ENCODE measurements around the gene SRL. TPM values are rescaled to one million over a fixed set of nuclear protein-coding genes. Genes with fewer than 3 reads are reported as not detected.

Gene SRL
- total RNA-seq, 2 donors from 2014 or later, result not detected

DNA sequence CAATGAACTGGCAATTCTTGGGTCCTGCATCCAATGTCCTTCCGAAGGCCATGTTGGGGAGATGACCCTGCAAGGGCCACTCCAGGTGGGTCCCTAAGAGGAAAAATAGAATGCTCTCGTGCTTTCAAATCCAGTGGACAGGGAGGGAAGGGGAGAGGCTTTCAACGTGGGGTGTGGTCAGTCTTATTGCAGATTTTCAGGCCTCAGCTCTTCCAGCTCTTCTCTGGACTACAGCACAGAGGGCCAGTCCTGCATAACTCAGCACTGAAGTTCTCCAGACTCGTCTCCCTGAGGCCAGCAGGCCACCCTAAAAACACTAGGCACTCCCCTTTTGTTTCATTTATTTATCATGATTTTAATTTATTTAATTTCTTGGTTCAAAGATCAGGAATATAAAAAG lies 43.1 kb downstream of the SRL start:
- Mint-ChIP-seq H3K36me3 (no peaks in the 10 kb centered on the region), H3K9me3 (no peaks in the 10 kb centered on the region), H3K27ac (no peak overlapping the region)
- no peak for DNase-seq (ENCODE audit: low spot score in 2 of 2)
- no peak for ATAC-seq

DNA sequence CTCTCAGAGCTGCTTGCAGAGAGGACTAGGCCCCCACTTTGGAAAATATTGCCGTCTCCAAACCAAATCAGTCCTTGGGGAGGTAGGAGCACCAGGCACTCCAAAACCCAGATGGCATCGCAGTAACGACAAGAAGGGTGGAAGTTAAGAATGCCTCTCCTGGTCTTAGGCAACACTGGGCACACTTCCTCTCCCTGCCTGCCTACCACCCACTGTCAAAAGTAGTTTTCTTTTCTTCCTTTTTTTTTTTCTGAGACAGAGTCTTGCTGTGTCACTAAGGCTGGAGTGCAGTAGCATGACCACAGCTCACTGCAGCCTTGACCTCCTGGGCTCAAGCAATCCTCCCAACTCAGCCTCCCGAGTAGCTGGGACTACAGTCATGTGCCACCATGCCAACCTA lies 47.2 kb downstream of the SRL start:
- Mint-ChIP-seq H3K9me3 (no peaks in the 10 kb centered on the region), H3K36me3 (no peaks in the 10 kb centered on the region), H3K27ac (no peak overlapping the region)
- no peak for DNase-seq (ENCODE audit: low spot score in 2 of 2)
- no peak for ATAC-seq

DNA sequence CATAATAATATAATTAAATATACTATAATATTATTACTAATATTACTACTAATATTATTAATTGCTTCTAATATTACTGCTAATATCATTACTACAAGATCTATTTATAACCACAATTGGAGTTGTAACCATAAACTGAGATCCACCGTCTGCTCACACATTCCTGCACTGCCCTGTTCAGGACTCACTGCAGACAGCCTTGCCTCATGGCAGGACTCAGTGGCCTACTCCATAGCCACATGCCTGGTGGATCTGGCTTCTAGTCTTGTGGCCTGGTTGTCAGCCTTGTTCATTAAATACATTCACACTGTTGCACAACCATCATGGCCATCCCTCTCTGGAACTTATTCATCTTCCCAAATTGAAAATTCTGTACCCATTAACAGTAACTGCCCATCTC lies 48.0 kb downstream of the SRL start:
- Mint-ChIP-seq H3K27ac (no peak overlapping the region), H3K36me3 (no peaks in the 10 kb centered on the region), H3K9me3 (no peaks in the 10 kb centered on the region)
- ATAC-seq, result no peak
- no peak for DNase-seq (ENCODE audit: low spot score in 2 of 2)

DNA sequence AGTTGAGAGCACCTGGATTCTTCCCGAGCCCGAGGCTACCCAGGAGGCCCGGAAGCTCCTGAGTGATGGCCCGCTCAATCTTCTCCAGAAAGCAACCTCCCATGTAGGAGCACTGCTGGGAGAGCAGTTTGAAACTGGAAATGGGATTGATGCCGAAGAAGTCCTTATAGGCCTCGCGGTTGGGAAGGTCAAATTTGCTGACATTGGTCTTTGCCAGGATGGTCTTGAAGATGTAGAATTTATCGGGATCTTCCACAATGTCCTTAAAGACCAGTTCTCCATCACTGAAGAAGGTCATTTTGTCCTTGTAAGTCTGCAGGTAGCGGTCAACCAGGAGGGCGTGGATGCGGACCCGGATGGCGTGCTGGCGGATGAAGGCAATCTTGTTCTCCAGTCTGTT lies 49.7 kb downstream of the SRL start:
- Mint-ChIP-seq H3K36me3 (no peaks in the 10 kb centered on the region), H3K9me3 (no peaks in the 10 kb centered on the region), H3K27ac (peak overlapping the region in 1 of 2 donors; percentile 9)
- DNase-seq (ENCODE audit: low spot score in 2 of 2) (no peak), ATAC-seq (no peak)

DNA sequence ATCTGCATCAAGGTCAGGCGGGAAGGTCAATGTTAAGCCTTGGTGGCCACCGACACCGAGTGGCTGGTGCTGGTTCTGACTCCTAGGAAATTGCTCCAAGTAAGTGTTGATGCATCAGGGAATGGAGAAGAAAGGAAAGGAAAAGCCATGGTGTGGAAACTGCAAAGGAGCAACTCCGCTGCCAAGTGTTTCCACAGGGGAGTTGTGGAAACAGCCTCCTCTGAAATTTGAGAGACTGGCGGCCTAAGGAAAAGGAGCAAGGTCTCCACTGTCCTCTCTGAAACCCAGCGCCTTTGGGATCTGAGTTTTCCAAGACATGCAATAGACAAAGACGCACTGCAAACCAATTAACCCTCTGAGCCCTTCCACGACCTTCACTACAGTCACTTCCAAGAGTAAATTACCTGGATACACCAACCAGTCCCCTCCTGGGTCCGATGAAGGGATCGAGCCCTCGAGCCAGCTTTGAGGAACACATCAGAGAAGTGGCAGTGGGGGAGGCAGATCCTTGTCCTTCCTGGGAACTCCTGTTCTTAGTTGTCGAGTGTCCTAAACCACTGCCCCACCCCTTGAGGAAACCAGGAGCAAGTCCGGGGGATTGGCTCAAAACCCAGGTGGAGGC lies 51.1 kb downstream of the SRL start:
- H3K27ac Mint-ChIP-seq, result no peak overlapping the region
- H3K9me3 Mint-ChIP-seq, result no peaks in the 10 kb centered on the region
- no peak for ATAC-seq
- H3K36me3 Mint-ChIP-seq, result no peaks in the 10 kb centered on the region
- no peak for DNase-seq (ENCODE audit: low spot score in 2 of 2)

DNA sequence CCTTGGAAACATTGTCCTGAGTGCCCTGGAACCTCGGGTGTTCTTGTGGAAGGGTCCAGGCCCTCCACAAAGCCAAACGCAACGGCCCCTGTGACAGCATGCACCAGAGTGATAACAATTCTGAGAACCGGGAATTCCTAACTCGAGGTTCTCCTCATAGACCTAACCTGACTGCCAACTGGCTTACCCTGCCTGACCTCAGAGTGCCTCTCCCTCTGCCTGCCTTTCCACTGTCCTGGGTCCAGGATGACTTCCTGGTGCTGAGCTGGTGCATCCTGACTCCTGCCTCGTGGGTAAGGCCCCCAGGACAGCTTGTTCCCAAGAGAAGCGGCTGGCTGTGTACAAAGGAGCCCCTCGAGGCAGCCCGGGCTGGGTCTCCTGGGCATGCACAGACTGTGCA lies 51.8 kb downstream of the SRL start:
- no peaks in the 10 kb centered on the region for H3K36me3 Mint-ChIP-seq
- ATAC-seq (no peak), DNase-seq (ENCODE audit: low spot score in 2 of 2) (no peak)
- H3K9me3 Mint-ChIP-seq, result no peaks in the 10 kb centered on the region
- H3K27ac Mint-ChIP-seq, result no peak overlapping the region

DNA sequence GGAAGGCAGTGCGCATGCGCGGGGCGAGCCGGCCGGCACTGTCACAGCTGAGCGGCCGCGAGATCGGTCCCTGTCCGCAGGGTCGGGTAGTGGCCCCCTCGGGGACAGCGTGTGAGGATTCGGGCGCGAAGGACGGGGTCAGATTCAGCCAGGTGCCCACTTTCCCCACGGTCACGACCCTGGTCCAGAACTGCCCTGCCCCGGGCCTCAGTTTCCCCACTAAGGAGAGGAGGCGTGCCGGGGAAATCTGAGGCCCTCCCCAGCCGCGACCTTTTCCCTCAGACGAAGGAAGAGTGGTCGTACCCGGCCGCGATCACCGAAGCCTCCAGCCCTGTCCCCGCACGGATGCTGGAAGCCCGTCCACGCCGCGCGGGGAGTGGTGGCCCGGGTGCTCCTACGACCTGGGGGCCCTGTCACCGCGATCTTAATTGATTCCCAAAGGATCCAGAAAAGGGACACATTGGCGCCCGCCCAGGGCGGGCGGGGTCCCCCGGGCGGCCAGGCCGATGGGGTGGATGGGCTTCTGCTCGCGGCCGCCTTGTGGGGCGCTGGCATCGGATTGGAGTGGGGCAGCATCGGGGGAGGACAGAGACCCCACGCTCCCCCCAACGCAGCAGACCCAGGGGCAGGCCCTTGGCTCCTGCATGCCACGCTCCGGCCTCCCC lies 57.7 kb downstream of the SRL start:
- ATAC-seq (no peak), DNase-seq (ENCODE audit: low spot score in 2 of 2) (no peak)
- Mint-ChIP-seq H3K9me3 (no peaks in the 10 kb centered on the region), H3K36me3 (no peaks in the 10 kb centered on the region), H3K27ac (peak overlapping the region; percentile 36 to 70)

DNA sequence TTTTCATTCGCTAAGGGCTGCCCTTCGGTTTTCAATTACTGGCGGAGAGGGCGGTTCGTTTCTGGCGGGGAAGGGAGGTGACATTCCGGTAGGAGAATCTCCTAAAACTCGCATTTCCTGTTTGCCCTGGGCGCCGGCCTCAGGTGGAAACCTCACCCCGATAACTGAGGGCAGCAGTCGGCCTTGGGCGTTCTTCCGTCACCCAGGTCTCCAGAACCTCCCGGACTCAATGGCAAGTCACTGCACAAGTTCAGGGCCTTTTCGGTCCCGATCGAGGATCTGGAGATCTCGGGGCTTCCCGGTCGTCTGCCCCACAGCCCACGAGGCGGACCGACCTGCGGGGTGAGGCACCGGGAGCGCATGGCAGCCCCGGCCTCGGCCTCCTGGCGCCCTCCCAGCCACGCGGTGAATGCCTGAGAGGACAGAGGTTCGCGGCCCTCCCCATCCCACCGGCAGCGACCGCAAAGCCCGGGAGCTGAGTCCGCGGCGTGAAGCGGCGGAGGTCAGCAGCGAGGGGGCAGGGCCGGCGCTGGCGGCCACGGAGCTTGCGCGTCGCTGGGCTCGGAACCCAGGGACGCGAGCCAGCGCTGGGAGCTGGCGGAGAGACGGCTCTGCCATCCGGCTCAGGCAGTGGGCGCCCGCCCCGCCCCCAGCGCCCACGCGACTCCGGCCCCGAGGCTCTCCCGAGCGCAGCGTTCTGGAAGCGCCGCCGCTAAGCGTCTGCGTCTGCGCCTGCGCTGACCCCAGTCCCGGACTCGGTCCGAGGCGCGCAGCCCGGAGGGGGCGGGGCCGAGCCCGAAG lies 58.4 kb downstream of the SRL start:
- H3K36me3 Mint-ChIP-seq, result no peaks in the 10 kb centered on the region
- peak; percentile 85 to 95 for ATAC-seq
- H3K9me3 Mint-ChIP-seq, result no peaks in the 10 kb centered on the region
- peak overlapping the region in 1 of 2 donors; percentile 70 for H3K27ac Mint-ChIP-seq
- DNase-seq (ENCODE audit: low spot score in 2 of 2), result peak; percentile 98

DNA sequence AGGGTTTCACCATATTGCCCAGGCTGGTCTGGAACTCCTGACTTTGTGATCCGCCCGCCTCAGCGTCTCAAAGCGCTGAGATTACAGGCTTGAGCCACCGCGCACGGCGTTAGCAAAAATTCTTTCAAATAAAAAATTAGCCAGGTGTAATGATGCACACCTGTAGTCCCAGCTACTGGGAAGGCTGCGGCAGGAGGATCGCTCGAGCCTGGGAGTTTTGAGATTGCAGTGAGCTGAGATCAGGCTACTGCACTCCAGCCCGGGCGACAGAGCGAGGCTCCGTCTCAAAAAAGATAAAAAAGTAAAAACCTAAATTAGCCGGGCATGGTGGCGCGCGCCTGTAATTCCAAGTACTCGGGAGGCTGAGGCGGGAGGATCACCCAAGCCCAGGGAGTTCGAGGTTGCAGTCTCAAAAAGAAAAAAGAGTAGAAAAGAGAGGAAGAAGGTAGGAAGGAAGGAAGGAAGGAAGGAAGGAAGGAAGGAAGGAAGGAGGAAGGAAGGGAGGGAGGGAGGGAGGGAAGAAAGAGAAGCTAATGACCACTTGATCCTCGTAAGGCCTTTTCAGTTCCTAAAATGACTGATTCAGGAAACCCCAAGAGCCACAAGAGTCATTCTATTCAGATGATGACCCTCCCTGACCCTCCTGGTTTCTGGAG lies 59.2 kb downstream of the SRL start:
- Mint-ChIP-seq H3K36me3 (no peaks in the 10 kb centered on the region), H3K27ac (peak overlapping the region in 1 of 2 donors; percentile 70), H3K9me3 (no peaks in the 10 kb centered on the region)
- ATAC-seq (peak in 1 of 2 donors; percentile 75), DNase-seq (ENCODE audit: low spot score in 2 of 2) (no peak)

DNA sequence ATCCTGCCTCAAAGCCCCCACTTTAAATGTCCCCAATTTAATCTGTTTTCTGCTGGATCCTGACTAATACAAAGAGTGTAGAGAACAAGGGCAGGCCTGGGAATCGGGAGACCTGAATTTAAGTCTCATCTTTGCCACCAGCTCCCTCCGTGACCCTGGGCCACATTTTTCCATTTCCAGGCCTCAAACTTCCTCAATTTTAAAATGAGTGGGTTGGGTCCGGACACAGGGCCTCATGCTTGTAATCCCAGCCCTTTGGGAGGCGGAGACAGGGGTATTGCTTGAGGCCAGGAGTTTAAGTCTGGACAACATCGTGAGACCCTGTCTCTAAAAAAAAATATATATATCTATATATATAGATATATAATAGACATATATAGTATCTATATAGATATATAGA lies 61.4 kb downstream of the SRL start:
- Mint-ChIP-seq H3K27ac (no peak overlapping the region), H3K9me3 (no peaks in the 10 kb centered on the region), H3K36me3 (no peaks in the 10 kb centered on the region)
- ATAC-seq, result no peak
- no peak for DNase-seq (ENCODE audit: low spot score in 2 of 2)

DNA sequence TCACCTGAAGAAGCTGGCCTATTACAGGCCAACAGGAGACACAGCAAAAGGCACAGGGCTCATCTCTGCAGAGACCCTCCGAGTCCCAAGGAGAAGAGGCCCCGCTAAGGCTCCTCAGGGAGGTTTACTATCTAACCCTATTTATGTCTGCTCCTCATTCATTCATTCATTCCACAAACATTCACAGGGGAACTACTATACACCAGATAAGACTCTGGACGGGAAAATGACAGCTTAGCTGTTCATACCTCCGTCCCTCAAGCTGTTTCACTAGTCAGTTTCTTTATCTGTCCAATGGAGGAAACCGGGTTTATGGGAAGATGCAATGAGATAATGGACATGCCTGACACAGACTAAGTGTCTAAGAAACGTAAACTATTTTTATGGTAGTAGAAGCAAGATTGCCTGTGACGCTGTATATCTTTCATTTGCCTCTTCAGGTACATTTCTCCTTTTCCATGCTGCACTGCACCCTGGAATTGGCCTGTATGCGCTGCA lies 62.1 kb downstream of the SRL start:
- ATAC-seq (no peak), DNase-seq (ENCODE audit: low spot score in 2 of 2) (no peak)
- Mint-ChIP-seq H3K27ac (no peak overlapping the region), H3K36me3 (no peaks in the 10 kb centered on the region), H3K9me3 (no peaks in the 10 kb centered on the region)

DNA sequence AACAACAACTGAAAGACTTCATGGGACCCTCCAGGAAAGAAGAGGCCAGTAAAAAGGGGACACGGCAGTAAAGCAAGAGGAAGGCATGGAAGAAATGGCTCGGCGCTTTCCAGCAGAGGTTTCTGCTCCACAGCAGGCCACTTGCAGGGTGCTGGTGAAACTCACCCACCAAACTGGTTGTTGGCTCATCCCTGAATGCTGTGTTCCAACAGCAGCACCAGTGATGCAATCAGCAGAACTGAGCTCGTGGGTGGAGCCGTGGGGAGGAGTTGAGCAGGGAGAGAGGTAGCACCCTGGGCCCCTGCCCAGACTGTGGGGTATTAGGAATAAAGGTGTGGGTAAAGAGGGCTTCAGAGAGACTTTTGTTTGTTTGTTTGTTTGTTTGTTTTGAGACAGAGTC lies 62.9 kb downstream of the SRL start:
- ATAC-seq, result no peak
- H3K27ac Mint-ChIP-seq, result no peak overlapping the region
- H3K9me3 Mint-ChIP-seq, result no peaks in the 10 kb centered on the region
- DNase-seq (ENCODE audit: low spot score in 2 of 2), result no peak
- H3K36me3 Mint-ChIP-seq, result no peaks in the 10 kb centered on the region

DNA sequence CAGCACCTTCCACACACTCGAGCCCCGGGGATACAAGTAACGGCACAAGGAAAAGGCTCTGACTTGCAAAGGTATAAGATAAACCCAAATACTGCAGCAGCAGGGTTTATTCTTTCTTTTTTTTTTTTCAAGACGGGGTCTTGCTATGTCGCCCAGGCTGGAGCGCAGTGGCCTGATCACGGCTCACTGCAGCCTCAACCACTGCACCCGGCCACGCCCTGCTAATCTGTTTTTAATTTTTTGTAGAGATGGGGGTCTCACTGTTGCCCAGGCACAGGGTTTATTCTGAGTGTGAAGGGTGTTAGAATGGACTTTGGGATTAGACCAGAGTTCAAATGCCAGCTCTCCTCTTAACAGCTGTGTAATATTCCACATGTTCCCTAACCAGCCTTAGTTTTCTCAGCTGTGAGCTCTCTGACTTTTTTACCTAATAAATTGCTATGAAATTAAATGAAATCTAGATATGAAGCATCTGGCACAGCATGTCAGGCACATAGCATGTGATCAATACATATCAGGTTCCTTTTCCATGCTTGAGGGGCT lies 63.3 kb downstream of the SRL start:
- Mint-ChIP-seq H3K9me3 (no peaks in the 10 kb centered on the region), H3K27ac (no peak overlapping the region), H3K36me3 (no peaks in the 10 kb centered on the region)
- ATAC-seq (no peak), DNase-seq (ENCODE audit: low spot score in 2 of 2) (no peak)

DNA sequence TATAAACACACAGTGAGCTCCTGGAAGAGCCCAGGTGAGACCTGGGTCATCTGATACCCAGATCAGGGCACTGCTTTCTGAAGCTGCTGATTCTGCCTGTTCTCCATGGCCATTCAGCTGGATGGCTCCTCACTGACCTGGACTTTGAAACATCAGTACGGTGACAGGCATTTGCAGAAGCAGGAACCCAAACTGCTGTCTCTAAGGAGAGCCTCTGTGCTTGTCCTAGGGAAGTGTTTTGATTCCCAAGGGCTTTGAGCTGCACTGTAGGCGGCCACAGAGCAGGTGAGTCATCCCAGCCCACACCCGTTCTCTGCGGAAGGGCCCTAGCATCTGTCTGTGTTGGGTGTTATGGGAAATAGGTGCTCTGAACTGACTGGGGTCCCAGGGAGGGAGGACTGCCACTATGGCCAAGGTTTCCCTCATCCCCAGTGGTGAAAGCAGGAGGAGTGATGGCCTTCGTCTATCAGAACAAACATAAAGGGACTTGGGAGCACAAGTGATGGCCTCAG lies 64.9 kb downstream of the SRL start:
- Mint-ChIP-seq H3K9me3 (no peaks in the 10 kb centered on the region), H3K36me3 (no peaks in the 10 kb centered on the region), H3K27ac (peak overlapping the region in 1 of 2 donors; percentile 33)
- ATAC-seq (no peak), DNase-seq (ENCODE audit: low spot score in 2 of 2) (no peak)

DNA sequence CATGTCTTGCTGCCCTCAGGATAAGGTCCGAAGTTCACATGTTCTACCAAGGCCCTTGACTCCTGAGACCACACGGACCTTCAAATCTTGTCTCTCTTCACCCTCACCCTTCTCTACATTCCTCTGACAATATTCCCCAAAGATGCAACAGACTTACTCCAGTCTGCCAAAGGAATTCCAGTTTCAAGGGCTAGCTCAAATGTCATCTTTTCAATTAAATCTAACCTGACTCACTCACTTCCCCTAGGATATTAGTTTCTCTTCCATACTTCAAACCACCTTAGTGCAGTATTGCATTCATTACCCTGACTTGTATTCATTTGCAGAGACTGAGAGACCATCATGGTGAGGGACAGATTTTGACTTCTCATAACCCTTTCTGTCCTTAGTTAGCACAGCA lies 66.0 kb downstream of the SRL start:
- Mint-ChIP-seq H3K9me3 (no peaks in the 10 kb centered on the region), H3K27ac (no peak overlapping the region), H3K36me3 (no peaks in the 10 kb centered on the region)
- ATAC-seq (no peak), DNase-seq (ENCODE audit: low spot score in 2 of 2) (no peak)

DNA sequence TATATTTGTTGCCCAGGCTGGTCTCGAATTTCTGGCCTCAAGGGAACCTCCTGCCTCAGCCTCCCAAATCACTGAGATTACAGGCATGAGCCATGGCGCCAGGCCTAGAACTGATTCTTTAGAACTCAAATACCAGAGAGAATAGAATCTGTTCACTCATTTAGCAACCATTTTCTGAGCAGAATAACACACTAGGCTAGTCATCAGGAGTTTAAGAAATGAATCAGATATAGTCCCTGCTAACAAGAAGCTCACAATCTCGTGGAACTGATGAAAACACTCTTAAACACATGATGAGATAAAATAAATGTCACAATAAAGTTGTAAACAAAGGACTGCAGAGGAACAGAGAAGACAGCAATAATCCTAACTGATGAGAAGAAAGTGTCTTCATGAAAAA lies 69.8 kb downstream of the SRL start:
- peak in 1 of 2 donors; percentile 88 for ATAC-seq
- H3K27ac Mint-ChIP-seq, result no peak overlapping the region
- H3K9me3 Mint-ChIP-seq, result no peaks in the 10 kb centered on the region
- DNase-seq (ENCODE audit: low spot score in 2 of 2), result no peak
- no peaks in the 10 kb centered on the region for H3K36me3 Mint-ChIP-seq

DNA sequence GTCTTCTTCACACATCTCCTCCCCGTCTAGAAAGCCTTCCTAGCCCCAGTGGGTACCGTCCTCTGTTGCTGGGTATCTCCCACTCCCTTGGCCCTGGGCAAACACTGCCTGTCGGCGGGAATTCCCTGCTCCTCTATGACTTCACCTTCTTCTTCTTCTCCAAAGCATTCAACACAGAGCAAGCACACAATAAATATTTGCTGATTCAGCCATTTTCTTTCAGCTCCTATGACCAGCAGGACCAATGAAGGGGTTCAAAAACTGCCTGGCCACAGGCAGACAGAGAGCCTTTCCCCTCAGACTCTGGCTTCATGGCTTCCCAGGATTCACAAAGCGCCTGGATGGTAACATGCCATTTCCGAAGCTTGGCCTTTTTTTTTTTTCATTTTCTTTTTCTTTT lies 72.5 kb downstream of the SRL start:
- DNase-seq (ENCODE audit: low spot score in 2 of 2) (no peak), ATAC-seq (no peak)
- Mint-ChIP-seq H3K36me3 (no peaks in the 10 kb centered on the region), H3K9me3 (no peaks in the 10 kb centered on the region), H3K27ac (no peak overlapping the region)
